Skeletal muscle tissue (tissue), 4 donors: ENCODE results near the gene APRT. TPM values are rescaled to one million over a fixed set of nuclear protein-coding genes. Genes with fewer than 3 reads are reported as not detected.

Source experiments
- H3K27ac ChIP-seq: one replicate; pipeline ENCODE4 v1.7.0; 2013; ENCODE audit warnings: mild to moderate bottlenecking, low read depth, low read length, inconsistent platforms
- H3K27me3 ChIP-seq, 3 donors: one replicate each; pipeline ENCODE4 v1.7.0; 2013; ENCODE audit warnings: low read length in 3 of 3; ENCODE audit not compliant: control insufficient read depth in 3 of 3, insufficient read depth in 3 of 3
- H3K36me3 ChIP-seq, 3 donors: one replicate each; pipeline ENCODE4 v1.7.0; 2013; ENCODE audit warnings: low read length in 3 of 3; ENCODE audit not compliant: control insufficient read depth in 3 of 3, insufficient read depth in 3 of 3
- H3K4me1 ChIP-seq, 3 donors: one replicate each; pipeline ENCODE4 v1.7.0; 2013; ENCODE audit warnings: low read length in 3 of 3, mild to moderate bottlenecking in 3 of 3; ENCODE audit not compliant: control insufficient read depth in 3 of 3, insufficient read depth in 3 of 3
- H3K4me3 ChIP-seq, 3 donors: one replicate each; pipeline ENCODE4 v1.7.0; 2013; ENCODE audit warnings: low read length in 3 of 3
- H3K9ac ChIP-seq, 3 donors: one replicate each; pipeline ENCODE4 v1.7.0; 2013; ENCODE audit warnings: low read length in 3 of 3, mild to moderate bottlenecking in 3 of 3, moderate library complexity in 2 of 3, low read depth in 1 of 3
- H3K9me3 ChIP-seq, 3 donors: one replicate each; pipeline ENCODE4 v1.7.0; 2013; ENCODE audit warnings: low read length in 3 of 3; ENCODE audit not compliant: control insufficient read depth in 3 of 3
- total RNA-seq: library from RNA; depleted of rRNA; stranded (reverse); fragments of >200 nt; gene quantifications from one replicate; pipeline ENCODE4 v1.2.3, GENCODE V29; 2014
- donor health status: Osteomylitis.

The APRT gene
- total RNA-seq, 1 donor from 2014 or later = 41.8 TPM

- Histone ChIP-seq H3K27me3 (peaks cover 0 to 2% (median 0%) of the 10 kb centered on the region in 3 donors), H3K4me3 (no peak overlapping the region), H3K36me3 (peaks cover 0 to 4% (median 2%) of the 10 kb centered on the region in 3 donors), H3K9me3 (no peaks in the 10 kb centered on the region), H3K27ac (no peak overlapping the region), H3K4me1 (peaks cover 3 to 11% (median 7%) of the 10 kb centered on the region in 3 donors), H3K9ac (no peak overlapping the region)
These were observed 5.2 kb upstream of the APRT start for GRCh38 chr16:88816736-88817535.

GRCh38 chr16:88815901-88816589, 4.3 kb upstream of the APRT start:
- peaks cover 0 to 2% (median 0%) of the 10 kb centered on the region in 3 donors for H3K27me3 ChIP-seq
- H3K36me3 ChIP-seq = no peaks in the 10 kb centered on the region
- no peak overlapping the region for H3K27ac ChIP-seq
- H3K4me1 ChIP-seq = peaks cover 6 to 13% (median 9%) of the 10 kb centered on the region in 3 donors
- no peaks in the 10 kb centered on the region for H3K9me3 ChIP-seq
- H3K9ac ChIP-seq = no peak overlapping the region
- H3K4me3 ChIP-seq = no peak overlapping the region

GRCh38 chr16:88815227-88815626, 3.5 kb upstream of the APRT start:
- H3K27me3 ChIP-seq = peaks cover 0 to 2% (median 0%) of the 10 kb centered on the region in 3 donors
- H3K36me3 ChIP-seq = peaks cover 0 to 1% (median 0%) of the 10 kb centered on the region in 3 donors
- H3K4me1 ChIP-seq = peaks cover 14 to 21% (median 17%) of the 10 kb centered on the region in 3 donors
- H3K4me3 ChIP-seq = no peak overlapping the region
- no peak overlapping the region for H3K27ac ChIP-seq
- no peaks in the 10 kb centered on the region for H3K9me3 ChIP-seq
- no peak overlapping the region for H3K9ac ChIP-seq

GRCh38 chr16:88814144-88814502, 2.4 kb upstream of the APRT start:
- peaks cover 18 to 32% (median 25%) of the 10 kb centered on the region in 3 donors for H3K4me1 ChIP-seq
- H3K9me3 ChIP-seq = no peaks in the 10 kb centered on the region
- H3K36me3 ChIP-seq = peaks cover 6 to 12% (median 10%) of the 10 kb centered on the region in 3 donors
- no peak overlapping the region for H3K4me3 ChIP-seq
- H3K27ac ChIP-seq = no peak overlapping the region
- peaks cover 0 to 2% (median 0%) of the 10 kb centered on the region in 3 donors for H3K27me3 ChIP-seq
- no peak overlapping the region for H3K9ac ChIP-seq

GRCh38 chr16:88813269-88814143, 1.8 kb upstream of the APRT start:
- Histone ChIP-seq H3K9me3 (no peaks in the 10 kb centered on the region), H3K4me1 (peaks cover 18 to 32% (median 25%) of the 10 kb centered on the region in 3 donors), H3K9ac (no peak overlapping the region), H3K27me3 (peaks cover 0 to 2% (median 0%) of the 10 kb centered on the region in 3 donors), H3K36me3 (peaks cover 7 to 16% (median 12%) of the 10 kb centered on the region in 3 donors), H3K4me3 (no peak overlapping the region), H3K27ac (no peak overlapping the region)

GRCh38 chr16:88812513-88813268, 963 bp upstream of the APRT start:
- Histone ChIP-seq H3K9ac (peak overlapping the region in 2 of 3 donors; percentile 53 to 62), H3K27ac (peak overlapping the region; percentile 66)

GRCh38 chr16:88810912-88811768, 588 bp downstream of the APRT start:
- peak overlapping the region; percentile 65 to 84 (median 83) for H3K9ac ChIP-seq
- H3K4me3 ChIP-seq = peak overlapping the region; percentile 68 to 87 (median 76)
- H3K27me3 ChIP-seq = peaks cover 0 to 5% (median 2%) of the 10 kb centered on the region in 3 donors
- peaks cover 23 to 48% (median 35%) of the 10 kb centered on the region in 3 donors for H3K4me1 ChIP-seq
- H3K9me3 ChIP-seq = no peaks in the 10 kb centered on the region
- H3K36me3 ChIP-seq = peaks cover 7 to 16% (median 12%) of the 10 kb centered on the region in 3 donors
- H3K27ac ChIP-seq = peak overlapping the region; percentile 66

More at GRCh38 chr16:88812513-88813268, 963 bp upstream of the APRT start:
- peak overlapping the region; percentile 38 to 87 (median 76) for H3K4me3 ChIP-seq
- H3K36me3 ChIP-seq = peaks cover 7 to 16% (median 12%) of the 10 kb centered on the region in 3 donors
- no peaks in the 10 kb centered on the region for H3K9me3 ChIP-seq
- H3K4me1 ChIP-seq = peaks cover 18 to 36% (median 25%) of the 10 kb centered on the region in 3 donors
- peaks cover 0 to 2% (median 0%) of the 10 kb centered on the region in 3 donors for H3K27me3 ChIP-seq

- Histone ChIP-seq H3K27ac (no peak overlapping the region), H3K4me3 (peak overlapping the region; percentile 68 to 87 (median 76)), H3K27me3 (peaks cover 0 to 7% (median under 1%) of the 10 kb centered on the region in 3 donors), H3K36me3 (peaks cover 7 to 16% (median 12%) of the 10 kb centered on the region in 3 donors), H3K9ac (peak overlapping the region; percentile 65 to 84 (median 83)), H3K9me3 (no peaks in the 10 kb centered on the region), H3K4me1 (peaks cover 23 to 45% (median 35%) of the 10 kb centered on the region in 3 donors)
These were observed 1.4 kb downstream of the APRT start for GRCh38 chr16:88810166-88810911.
